Trophoblast cell (in vitro differentiated cells and primary cell): ENCODE results near the gene PLET1.
A peak's percentile ranks its signal among the peaks of the same experiment; 100 is the strongest.

Experiments used
- DNase-seq, 2 donors: peaks; one replicate each; pipeline ENCODE4 v3.0.0-alpha.2; 2016
- H2AFZ ChIP-seq: 2 replicates; pipeline ENCODE4 v1.6.1; 2013; ENCODE audit warnings: low read length, moderate library complexity, mild to moderate bottlenecking; ENCODE audit not compliant: insufficient read depth, poor library complexity
- H2AK5ac ChIP-seq: 2 replicates; pipeline ENCODE4 v1.6.1; 2013; ENCODE audit warnings: mild to moderate bottlenecking, low read length
- H2BK120ac ChIP-seq: 2 replicates; pipeline ENCODE4 v1.6.1; 2013; ENCODE audit warnings: low read length, mild to moderate bottlenecking, moderate library complexity; ENCODE audit not compliant: insufficient read depth, poor library complexity
- H2BK12ac ChIP-seq: 2 replicates; pipeline ENCODE4 v1.6.1; 2013; ENCODE audit warnings: mild to moderate bottlenecking, low read length, moderate library complexity
- H2BK5ac ChIP-seq: 2 replicates; pipeline ENCODE4 v1.6.1; 2013; ENCODE audit warnings: low read length, low read depth, moderate library complexity, mild to moderate bottlenecking; ENCODE audit not compliant: poor library complexity
- H3K14ac ChIP-seq: 2 replicates; pipeline ENCODE4 v1.6.1; 2013; ENCODE audit warnings: mild to moderate bottlenecking, low read length
- H3K18ac ChIP-seq: 2 replicates; pipeline ENCODE4 v1.6.1; 2013; ENCODE audit warnings: mild to moderate bottlenecking, low read length
- H3K23ac ChIP-seq: 2 replicates; pipeline ENCODE4 v1.6.1; 2013; ENCODE audit warnings: low read length
- H3K27ac ChIP-seq: 2 replicates; pipeline ENCODE4 v1.5.1; 2013; ENCODE audit warnings: low read depth, mild to moderate bottlenecking, inconsistent platforms, low read length, moderate library complexity
- H3K27me3 ChIP-seq: 2 replicates; pipeline ENCODE4 v1.6.1; 2013; ENCODE audit warnings: inconsistent platforms, mild to moderate bottlenecking, low read length, moderate library complexity; ENCODE audit not compliant: insufficient read depth
- H3K36me3 ChIP-seq, 2 experiments: 1 replicate in 1 of 2; 2 replicates in 1 of 2; pipeline ENCODE4 v1.6.1; 2013; ENCODE audit warnings: low read length in 2 of 2, mild to moderate bottlenecking in 2 of 2, moderate library complexity in 1 of 2; ENCODE audit not compliant: insufficient read depth in 2 of 2, control insufficient read depth in 1 of 2
- H3K4ac ChIP-seq: 2 replicates; pipeline ENCODE4 v1.6.1; 2013; ENCODE audit warnings: low read depth, mild to moderate bottlenecking, low read length, moderate library complexity
- H3K4me1 ChIP-seq, 2 experiments: 1 replicate in 1 of 2; 2 replicates in 1 of 2; pipeline ENCODE4 v1.6.1; 2013; ENCODE audit warnings: low read length in 2 of 2, mild to moderate bottlenecking in 2 of 2, moderate library complexity in 1 of 2; ENCODE audit not compliant: insufficient read depth in 2 of 2, control insufficient read depth in 1 of 2
- H3K4me2 ChIP-seq: 2 replicates; pipeline ENCODE4 v1.6.1; 2013; ENCODE audit warnings: inconsistent platforms, mild to moderate bottlenecking, low read length, moderate library complexity
- H3K4me3 ChIP-seq: 2 replicates; pipeline ENCODE4 v1.5.1; 2013; ENCODE audit warnings: mild to moderate bottlenecking, low read depth, low read length, inconsistent platforms
- H3K79me1 ChIP-seq: one replicate; pipeline ENCODE4 v1.6.1; 2013; ENCODE audit warnings: low read length
- H3K79me2 ChIP-seq: 2 replicates; pipeline ENCODE4 v1.6.1; 2013; ENCODE audit warnings: low read length, mild to moderate bottlenecking; ENCODE audit not compliant: control insufficient read depth, insufficient read depth, poor library complexity
- H3K9ac ChIP-seq: 2 replicates; pipeline ENCODE4 v1.6.1; 2013; ENCODE audit warnings: mild to moderate bottlenecking, low read length
- H3K9me3 ChIP-seq: 2 replicates; pipeline ENCODE4 v1.6.1; 2013; ENCODE audit warnings: low read depth, mild to moderate bottlenecking, control low read depth, inconsistent platforms, low read length; ENCODE audit not compliant: insufficient read depth
- H4K12ac ChIP-seq: 2 replicates; pipeline ENCODE4 v1.6.1; 2013; ENCODE audit warnings: low read depth, mild to moderate bottlenecking, low read length, moderate library complexity
- H4K8ac ChIP-seq: 2 replicates; pipeline ENCODE4 v1.6.1; 2013; ENCODE audit warnings: low read depth, mild to moderate bottlenecking, low read length, moderate library complexity
- H4K91ac ChIP-seq: one replicate; pipeline ENCODE4 v1.6.1; 2013; ENCODE audit warnings: low read depth, mild to moderate bottlenecking, low read length, moderate library complexity
- WGBS: extraction: QIAGEN DNeasy Blood & Tissue Kit; methylation state at CpG from one replicate; pipeline ENCODE4 v1.1.7; 2013; ENCODE audit warnings: missing lambda C conversion rate; ENCODE audit not compliant: insufficient read length, insufficient coverage; ENCODE audit errors: extremely low coverage; 5-methylcytosine and 5-hydroxymethylcytosine counted together

The PLET1 gene

DNA sequence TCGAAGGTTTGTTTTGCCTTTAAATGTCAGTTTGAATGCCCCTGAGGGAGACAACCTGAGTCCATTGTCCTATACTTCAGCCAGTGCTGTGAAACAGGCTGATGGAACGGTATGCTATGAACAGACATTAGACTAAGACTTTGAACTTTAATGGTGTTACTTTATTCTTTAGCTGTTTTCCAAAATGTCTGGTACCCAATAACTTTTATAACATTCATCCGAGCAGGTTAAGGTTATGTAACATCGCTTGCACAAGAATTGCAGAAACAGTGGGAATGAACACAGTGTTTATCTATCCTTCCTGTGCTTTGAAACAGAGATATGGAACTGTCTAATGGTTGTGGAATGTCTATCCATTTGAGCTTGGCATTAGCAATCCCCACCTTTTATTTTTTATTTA lies 46.9 kb downstream of the PLET1 start:
- no peaks in the 10 kb centered on the region for H3K27me3 ChIP-seq
- H3K4me1 ChIP-seq: no peaks in the 10 kb centered on the region

DNA sequence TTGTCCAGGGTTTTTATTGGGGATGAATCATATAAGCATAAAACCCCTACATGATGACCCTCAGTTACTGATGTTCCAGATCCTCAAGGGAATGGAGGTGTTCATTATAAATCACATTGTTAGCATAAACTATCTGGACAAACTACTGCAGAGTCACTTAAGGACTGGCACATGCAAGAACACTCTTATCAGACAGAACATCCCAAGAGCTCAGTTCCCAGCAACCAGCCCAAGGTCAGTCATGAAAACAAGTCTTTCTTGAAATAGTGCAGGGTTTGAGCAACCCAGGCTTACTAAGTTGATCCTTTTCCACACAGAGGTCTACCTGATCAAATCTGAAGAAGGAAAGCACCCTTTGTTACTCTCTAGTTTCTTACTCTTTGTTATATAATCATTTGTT lies 48.0 kb downstream of the PLET1 start:
- no peak overlapping the region for H2AFZ ChIP-seq
- no peak overlapping the region for H4K8ac ChIP-seq
- H3K9me3 ChIP-seq: no peaks in the 10 kb centered on the region
- H3K4me2 ChIP-seq: no peak overlapping the region
- H2BK120ac ChIP-seq: no peak overlapping the region
- H3K18ac ChIP-seq: no peak overlapping the region
- H3K4me3 ChIP-seq: no peak overlapping the region
- H3K9ac ChIP-seq: no peak overlapping the region
- no peak overlapping the region for H4K91ac ChIP-seq
- H2BK5ac ChIP-seq: no peak overlapping the region
- H3K4me1 ChIP-seq: no peaks in the 10 kb centered on the region
- H3K4ac ChIP-seq: no peak overlapping the region
- H3K27me3 ChIP-seq: no peaks in the 10 kb centered on the region
- no peak overlapping the region for H3K23ac ChIP-seq
- no peak overlapping the region for H2AK5ac ChIP-seq
- no peak overlapping the region for H2BK12ac ChIP-seq
- no peak overlapping the region for H4K12ac ChIP-seq
- no peak overlapping the region for H3K27ac ChIP-seq
- DNase-seq: no peak
- no peaks in the 10 kb centered on the region for H3K36me3 ChIP-seq
- no peaks in the 10 kb centered on the region for H3K79me1 ChIP-seq
- H3K79me2 ChIP-seq: no peaks in the 10 kb centered on the region
- H3K14ac ChIP-seq: no peak overlapping the region

More for the DNA sequence above, 46.9 kb downstream of the PLET1 start:
- no peaks in the 10 kb centered on the region for H3K36me3 ChIP-seq
- H2BK12ac ChIP-seq: no peak overlapping the region
- no peak overlapping the region for H3K4me3 ChIP-seq
- no peak overlapping the region for H3K18ac ChIP-seq
- H3K23ac ChIP-seq: no peak overlapping the region
- no peak overlapping the region for H2AFZ ChIP-seq
- no CpG with 5 or more reads among the region's 4 CpGs for WGBS
- H3K4ac ChIP-seq: no peak overlapping the region
- no peak overlapping the region for H3K27ac ChIP-seq
- no peak overlapping the region for H3K14ac ChIP-seq
- H2BK120ac ChIP-seq: no peak overlapping the region
- no peak overlapping the region for H2BK5ac ChIP-seq
- peak in 1 of 2 donors; percentile 63 for DNase-seq
- no peaks in the 10 kb centered on the region for H3K79me1 ChIP-seq
- no peak overlapping the region for H4K91ac ChIP-seq
- H3K9ac ChIP-seq: no peak overlapping the region
- H2AK5ac ChIP-seq: no peak overlapping the region
- no peaks in the 10 kb centered on the region for H3K79me2 ChIP-seq
- H3K4me2 ChIP-seq: no peak overlapping the region
- H4K12ac ChIP-seq: no peak overlapping the region
- no peaks in the 10 kb centered on the region for H3K9me3 ChIP-seq
- H4K8ac ChIP-seq: no peak overlapping the region

DNA sequence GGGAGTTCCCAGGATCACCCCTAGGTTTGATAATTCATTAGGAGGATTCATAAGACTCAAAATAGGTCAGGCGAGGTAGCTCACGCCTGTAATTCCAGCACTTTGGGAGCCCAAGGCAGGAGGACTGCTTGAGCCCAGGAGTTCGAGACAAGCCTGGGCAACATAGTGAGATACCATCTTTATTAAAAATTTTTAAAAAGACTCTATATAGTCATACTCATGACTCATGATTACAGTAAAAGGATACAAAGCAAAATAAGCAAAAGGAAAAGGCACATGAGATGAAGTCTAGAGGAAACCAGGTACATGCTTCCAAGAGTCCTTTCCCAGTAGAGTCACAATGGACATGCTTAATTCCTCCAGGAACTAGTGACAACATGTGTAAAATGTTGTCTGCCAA lies 48.4 kb downstream of the PLET1 start:
- Histone ChIP-seq H4K8ac (no peak overlapping the region), H4K12ac (no peak overlapping the region), H2BK5ac (no peak overlapping the region), H2AFZ (no peak overlapping the region), H3K9me3 (no peaks in the 10 kb centered on the region), H3K4me1 (no peaks in the 10 kb centered on the region), H3K9ac (no peak overlapping the region), H3K27ac (no peak overlapping the region), H2AK5ac (no peak overlapping the region), H4K91ac (no peak overlapping the region), H3K23ac (no peak overlapping the region), H3K4me2 (no peak overlapping the region), H3K14ac (no peak overlapping the region), H2BK12ac (no peak overlapping the region), H3K36me3 (no peaks in the 10 kb centered on the region), H3K4me3 (no peak overlapping the region), H3K79me2 (no peaks in the 10 kb centered on the region), H3K27me3 (no peaks in the 10 kb centered on the region), H2BK120ac (no peak overlapping the region), H3K18ac (no peak overlapping the region), H3K79me1 (no peaks in the 10 kb centered on the region), H3K4ac (no peak overlapping the region)
- WGBS: no CpG with 5 or more reads among the region's 3 CpGs
- DNase-seq: no peak

DNA sequence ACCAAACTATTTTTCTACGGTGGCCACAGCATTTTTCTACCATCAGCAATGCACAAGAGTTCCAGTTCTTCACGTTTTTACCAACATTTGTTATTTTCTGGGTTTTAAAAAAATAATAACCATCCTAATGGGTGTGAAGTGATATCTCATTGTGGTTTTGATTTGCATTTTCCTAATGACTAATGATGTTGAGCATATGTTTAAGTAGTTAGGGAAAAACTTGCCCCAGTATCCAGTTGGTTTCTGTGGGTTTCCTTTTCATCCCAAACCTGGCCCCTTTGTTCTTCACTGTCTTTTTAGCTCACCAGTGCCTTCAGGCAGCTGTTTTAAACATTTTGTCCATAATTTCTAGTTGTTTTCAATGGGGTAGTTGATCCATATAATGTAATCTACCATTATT lies 49.1 kb downstream of the PLET1 start:
- H3K4me3 ChIP-seq: no peak overlapping the region
- no peaks in the 10 kb centered on the region for H3K9me3 ChIP-seq
- H4K91ac ChIP-seq: no peak overlapping the region
- no peaks in the 10 kb centered on the region for H3K36me3 ChIP-seq
- no peak overlapping the region for H4K12ac ChIP-seq
- H2BK120ac ChIP-seq: no peak overlapping the region
- no peaks in the 10 kb centered on the region for H3K27me3 ChIP-seq
- no peak for DNase-seq
- H3K9ac ChIP-seq: no peak overlapping the region
- H3K4me2 ChIP-seq: no peak overlapping the region
- H2AK5ac ChIP-seq: no peak overlapping the region
- H4K8ac ChIP-seq: no peak overlapping the region
- no peaks in the 10 kb centered on the region for H3K4me1 ChIP-seq
- H3K4ac ChIP-seq: no peak overlapping the region
- H3K79me2 ChIP-seq: no peaks in the 10 kb centered on the region
- H3K18ac ChIP-seq: no peak overlapping the region
- H3K23ac ChIP-seq: no peak overlapping the region
- no peak overlapping the region for H2BK12ac ChIP-seq
- H3K79me1 ChIP-seq: no peaks in the 10 kb centered on the region
- no CpG with 5 or more reads among the region's 2 CpGs for WGBS
- no peak overlapping the region for H3K14ac ChIP-seq
- no peak overlapping the region for H2AFZ ChIP-seq
- no peak overlapping the region for H3K27ac ChIP-seq
- H2BK5ac ChIP-seq: no peak overlapping the region
